T-helper 2 cell treated with Interferon-gamma antibody and Interleukin-4, amounts not matched to agents 5 μg/mL and 100 μg/mL, for 36 hours (primary cell): ENCODE measurements around the gene TANC1.

Experiments
- DNase-seq: peaks from one replicate; pipeline ENCODE4 v3.0.0; 2021; ENCODE audit warnings: low spot score
- H3K27ac Mint-ChIP-seq: one replicate; pipeline ENCODE4 v1.8.0; 2021; ENCODE audit warnings: mild to moderate bottlenecking, mixed read lengths
- H3K27me3 Mint-ChIP-seq: one replicate; pipeline ENCODE4 v1.8.0; 2021; ENCODE audit warnings: low read depth, mixed read lengths
- H3K36me3 Mint-ChIP-seq: one replicate; pipeline ENCODE4 v1.8.0; 2021; ENCODE audit warnings: low read depth, mixed read lengths
- H3K4me1 Mint-ChIP-seq: one replicate; pipeline ENCODE4 v1.8.0; 2021; ENCODE audit warnings: low read depth, mixed read lengths
- H3K4me3 Mint-ChIP-seq: one replicate; pipeline ENCODE4 v1.8.0; 2022; ENCODE audit warnings: mild to moderate bottlenecking, moderate library complexity, mixed read lengths
- H3K9me3 Mint-ChIP-seq: one replicate; pipeline ENCODE4 v1.8.0; 2021; ENCODE audit warnings: mixed read lengths

TANC1 gene

DNA sequence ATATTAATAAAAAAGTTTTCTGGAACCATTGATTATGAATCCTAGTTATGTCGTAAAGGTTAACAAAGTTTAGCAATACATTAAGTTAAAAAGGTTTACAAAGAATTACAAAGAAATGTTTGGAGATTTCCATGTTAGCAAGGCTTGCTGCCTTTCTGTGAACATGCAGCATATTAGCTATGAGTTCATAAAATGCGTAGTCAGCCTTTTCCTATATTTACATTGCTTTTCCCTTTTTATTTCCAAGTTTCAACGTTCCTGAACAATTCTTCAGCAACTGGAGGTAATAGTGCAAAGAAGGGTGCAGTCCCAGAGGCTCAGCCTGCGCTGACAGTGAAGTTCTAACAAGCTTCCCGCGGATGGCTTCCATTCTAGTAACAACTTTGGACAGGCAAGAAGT lies 266.4 kb downstream of the TANC1 start:
- Mint-ChIP-seq H3K4me3 (no peak overlapping the region), H3K9me3 (no peaks in the 10 kb centered on the region), H3K36me3 (peaks cover 2% of the 10 kb centered on the region), H3K27ac (no peak overlapping the region), H3K4me1 (no peaks in the 10 kb centered on the region), H3K27me3 (no peaks in the 10 kb centered on the region)
- DNase-seq = no peak

- Mint-ChIP-seq H3K9me3 (peaks cover 14% of the 10 kb centered on the region), H3K27me3 (no peaks in the 10 kb centered on the region), H3K4me1 (no peaks in the 10 kb centered on the region), H3K27ac (no peak overlapping the region), H3K36me3 (peaks cover 20% of the 10 kb centered on the region), H3K4me3 (no peak overlapping the region)
- no peak for DNase-seq
These were observed 275.1 kb downstream of the TANC1 start for GRCh38 chr2:159243529-159243928.

DNA sequence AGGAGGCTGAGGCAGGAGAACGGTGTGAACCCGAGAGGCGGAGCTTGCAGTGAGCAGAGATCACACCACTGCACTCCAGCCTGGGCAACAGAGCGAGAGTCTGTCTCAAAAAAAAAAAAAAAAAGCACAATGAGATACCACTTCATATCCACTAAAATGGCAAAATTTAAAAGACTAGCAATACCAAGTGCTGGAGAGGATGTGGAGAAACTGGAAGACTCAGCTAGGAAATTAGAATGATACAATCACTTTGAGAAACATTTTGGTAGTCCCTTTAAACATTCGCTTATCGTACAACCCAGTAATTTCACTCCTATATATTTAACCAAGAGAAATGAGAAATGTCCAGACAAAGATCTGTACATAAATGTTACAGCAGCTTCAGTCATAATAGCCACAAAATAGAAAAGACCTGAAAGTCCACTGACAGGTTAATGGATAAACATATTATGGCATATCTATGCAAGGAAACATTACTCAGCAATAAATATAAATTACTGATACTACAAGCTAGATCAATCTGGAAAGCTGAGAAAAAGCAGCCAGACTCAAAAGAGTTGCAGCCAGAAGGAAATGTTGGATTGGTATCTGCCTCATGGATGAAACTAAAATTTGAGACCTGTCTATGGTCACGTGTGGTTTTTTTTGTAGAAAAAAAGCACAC lies 278.0 kb downstream of the TANC1 start:
- Mint-ChIP-seq H3K27me3 (no peaks in the 10 kb centered on the region), H3K36me3 (peaks cover 17% of the 10 kb centered on the region), H3K4me1 (no peaks in the 10 kb centered on the region), H3K9me3 (peaks cover 14% of the 10 kb centered on the region), H3K27ac (no peak overlapping the region), H3K4me3 (no peak overlapping the region)
- no peak for DNase-seq

- H3K4me1 Mint-ChIP-seq = no peaks in the 10 kb centered on the region
- DNase-seq = no peak
- no peak overlapping the region for H3K4me3 Mint-ChIP-seq
- no peaks in the 10 kb centered on the region for H3K27me3 Mint-ChIP-seq
- H3K9me3 Mint-ChIP-seq = peaks cover 14% of the 10 kb centered on the region
- H3K36me3 Mint-ChIP-seq = peaks cover 12% of the 10 kb centered on the region
- H3K27ac Mint-ChIP-seq = no peak overlapping the region
These were observed 281.7 kb downstream of the TANC1 start for GRCh38 chr2:159249990-159250715.

- Mint-ChIP-seq H3K4me3 (no peak overlapping the region), H3K27ac (no peak overlapping the region), H3K9me3 (peaks cover 5% of the 10 kb centered on the region), H3K27me3 (no peaks in the 10 kb centered on the region), H3K4me1 (no peaks in the 10 kb centered on the region), H3K36me3 (peaks cover 7% of the 10 kb centered on the region)
- DNase-seq = no peak
These were observed 283.1 kb downstream of the TANC1 start for GRCh38 chr2:159251296-159252173.

DNA sequence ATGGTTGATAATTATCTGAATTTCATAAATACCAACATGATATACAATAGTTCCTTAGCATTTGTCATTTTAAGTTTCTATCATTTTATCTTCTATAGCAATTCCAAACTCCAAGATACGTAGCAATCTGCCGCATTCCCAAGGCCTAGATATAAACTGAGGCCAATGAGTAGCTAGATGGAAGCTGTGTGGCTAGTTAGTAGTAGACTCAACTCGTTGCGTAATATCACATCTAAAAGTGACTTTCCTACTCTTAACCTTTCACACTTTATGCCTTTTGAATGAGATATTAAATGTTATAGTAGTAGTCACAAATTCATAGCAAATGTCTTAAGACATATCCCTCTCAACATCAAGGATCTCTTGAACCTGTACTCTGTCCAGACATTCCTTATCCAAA lies 284.5 kb downstream of the TANC1 start:
- no peaks in the 10 kb centered on the region for H3K9me3 Mint-ChIP-seq
- H3K27me3 Mint-ChIP-seq = no peaks in the 10 kb centered on the region
- H3K4me1 Mint-ChIP-seq = no peaks in the 10 kb centered on the region
- DNase-seq = no peak
- H3K36me3 Mint-ChIP-seq = peaks cover 7% of the 10 kb centered on the region
- H3K27ac Mint-ChIP-seq = no peak overlapping the region
- H3K4me3 Mint-ChIP-seq = no peak overlapping the region

- Mint-ChIP-seq H3K36me3 (peaks cover 4% of the 10 kb centered on the region), H3K4me1 (no peaks in the 10 kb centered on the region), H3K9me3 (no peaks in the 10 kb centered on the region), H3K27me3 (no peaks in the 10 kb centered on the region), H3K27ac (no peak overlapping the region), H3K4me3 (no peak overlapping the region)
- DNase-seq = no peak
These were observed 287.7 kb downstream of the TANC1 start for GRCh38 chr2:159256159-159256558.

GRCh38 chr2:159262226-159262625 lies 293.8 kb downstream of the TANC1 start:
- Mint-ChIP-seq H3K4me1 (no peaks in the 10 kb centered on the region), H3K36me3 (no peaks in the 10 kb centered on the region), H3K4me3 (no peak overlapping the region), H3K9me3 (no peaks in the 10 kb centered on the region), H3K27ac (no peak overlapping the region), H3K27me3 (no peaks in the 10 kb centered on the region)
- no peak for DNase-seq

DNA sequence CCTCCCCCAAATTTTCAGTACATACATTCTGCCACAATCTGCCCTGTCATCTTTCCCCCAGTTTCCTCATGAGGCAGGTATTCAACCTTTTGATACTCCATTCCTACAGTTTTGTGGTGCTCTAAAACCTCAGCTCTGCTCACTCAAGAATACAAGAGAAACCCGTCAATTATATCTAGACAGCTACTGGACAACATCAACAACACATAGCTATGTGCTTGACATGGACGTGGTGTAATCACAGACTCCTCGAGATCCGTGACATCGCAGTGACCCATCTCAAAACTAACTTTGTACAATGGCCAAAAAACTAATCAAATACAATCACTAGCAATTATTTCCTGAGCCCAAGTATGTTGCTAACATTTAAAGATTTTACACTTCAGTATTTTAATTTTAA lies 294.5 kb downstream of the TANC1 start:
- no peak overlapping the region for H3K27ac Mint-ChIP-seq
- H3K9me3 Mint-ChIP-seq = no peaks in the 10 kb centered on the region
- DNase-seq = no peak
- no peaks in the 10 kb centered on the region for H3K27me3 Mint-ChIP-seq
- no peaks in the 10 kb centered on the region for H3K4me1 Mint-ChIP-seq
- no peaks in the 10 kb centered on the region for H3K36me3 Mint-ChIP-seq
- no peak overlapping the region for H3K4me3 Mint-ChIP-seq

DNA sequence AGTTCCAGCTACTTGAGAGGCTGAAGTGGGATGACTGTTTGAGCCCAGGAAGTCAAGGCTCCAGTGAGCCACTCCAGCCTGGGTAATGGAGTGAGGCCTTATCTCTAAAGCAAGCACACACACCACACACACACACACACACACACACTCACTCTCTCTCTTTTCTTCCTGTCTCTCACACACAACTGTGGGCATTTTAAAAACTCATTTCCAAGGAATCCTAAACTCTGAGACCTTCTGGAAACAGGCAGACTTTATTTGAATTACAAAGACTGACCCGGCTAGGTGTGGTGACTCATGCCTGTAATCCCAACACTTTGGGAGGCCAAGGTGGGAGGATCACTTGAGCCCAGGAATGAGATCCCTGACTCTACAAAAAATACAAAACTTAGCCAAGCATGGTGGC lies 296.7 kb downstream of the TANC1 start:
- Mint-ChIP-seq H3K36me3 (peaks cover under 1% of the 10 kb centered on the region), H3K27ac (no peak overlapping the region), H3K4me3 (no peak overlapping the region), H3K4me1 (no peaks in the 10 kb centered on the region), H3K27me3 (no peaks in the 10 kb centered on the region), H3K9me3 (no peaks in the 10 kb centered on the region)
- no peak for DNase-seq

DNA sequence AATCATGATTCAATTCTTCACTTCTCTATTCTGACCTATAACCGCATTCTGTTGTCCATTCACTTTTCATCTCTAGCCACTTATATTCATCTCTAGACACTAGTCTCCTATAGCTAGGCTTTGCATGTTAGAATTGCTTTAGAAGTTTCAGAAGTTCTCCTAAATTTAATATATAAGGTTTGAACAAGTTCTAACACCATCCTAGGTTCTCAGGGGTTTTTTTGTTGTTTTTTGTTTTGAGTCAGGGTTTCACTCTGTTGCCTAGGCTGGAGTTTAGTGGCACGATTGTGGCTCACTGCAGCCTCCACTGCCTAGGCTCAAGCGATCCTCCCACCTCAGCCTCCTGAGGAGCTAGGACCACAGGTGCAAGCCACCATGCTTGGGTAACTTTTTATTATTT lies 298.1 kb downstream of the TANC1 start:
- Mint-ChIP-seq H3K27ac (no peak overlapping the region), H3K36me3 (peaks cover 5% of the 10 kb centered on the region), H3K9me3 (no peaks in the 10 kb centered on the region), H3K27me3 (no peaks in the 10 kb centered on the region), H3K4me3 (no peak overlapping the region), H3K4me1 (no peaks in the 10 kb centered on the region)
- no peak for DNase-seq

GRCh38 chr2:159267921-159268320 lies 299.5 kb downstream of the TANC1 start:
- no peak for DNase-seq
- H3K27me3 Mint-ChIP-seq = no peaks in the 10 kb centered on the region
- no peaks in the 10 kb centered on the region for H3K4me1 Mint-ChIP-seq
- H3K36me3 Mint-ChIP-seq = peaks cover 5% of the 10 kb centered on the region
- H3K9me3 Mint-ChIP-seq = no peaks in the 10 kb centered on the region
- no peak overlapping the region for H3K27ac Mint-ChIP-seq
- H3K4me3 Mint-ChIP-seq = no peak overlapping the region

DNA sequence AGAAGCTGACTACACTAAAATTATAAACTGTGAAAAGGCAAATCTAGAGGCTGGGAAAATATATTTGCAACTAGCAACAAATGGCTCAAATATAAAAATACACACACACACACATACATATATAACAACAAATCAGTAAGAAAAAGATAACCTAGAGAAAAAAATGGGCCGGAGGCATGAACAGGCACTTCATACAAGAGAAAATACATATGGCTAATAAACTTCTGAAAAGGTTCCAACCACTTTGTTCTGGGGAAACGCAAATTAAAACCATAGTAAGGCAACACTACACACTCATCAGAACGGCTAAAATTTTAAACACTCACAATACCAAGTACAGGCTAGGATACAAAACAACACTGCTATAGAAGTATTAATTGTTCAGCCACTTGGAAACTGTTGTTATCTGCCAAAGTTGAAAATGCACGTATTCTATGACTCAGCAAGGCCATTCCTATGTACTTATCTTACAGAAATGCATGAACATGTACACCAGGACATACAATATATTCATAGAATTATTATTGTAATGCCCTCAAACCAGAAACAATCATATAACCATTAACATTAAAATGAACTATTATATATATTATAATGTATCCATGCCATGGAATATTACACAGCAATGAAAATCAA lies 302.4 kb downstream of the TANC1 start:
- H3K9me3 Mint-ChIP-seq = no peaks in the 10 kb centered on the region
- H3K27me3 Mint-ChIP-seq = no peaks in the 10 kb centered on the region
- H3K27ac Mint-ChIP-seq = no peak overlapping the region
- H3K4me3 Mint-ChIP-seq = no peak overlapping the region
- peaks cover 5% of the 10 kb centered on the region for H3K4me1 Mint-ChIP-seq
- DNase-seq = no peak
- peaks cover 8% of the 10 kb centered on the region for H3K36me3 Mint-ChIP-seq

DNA sequence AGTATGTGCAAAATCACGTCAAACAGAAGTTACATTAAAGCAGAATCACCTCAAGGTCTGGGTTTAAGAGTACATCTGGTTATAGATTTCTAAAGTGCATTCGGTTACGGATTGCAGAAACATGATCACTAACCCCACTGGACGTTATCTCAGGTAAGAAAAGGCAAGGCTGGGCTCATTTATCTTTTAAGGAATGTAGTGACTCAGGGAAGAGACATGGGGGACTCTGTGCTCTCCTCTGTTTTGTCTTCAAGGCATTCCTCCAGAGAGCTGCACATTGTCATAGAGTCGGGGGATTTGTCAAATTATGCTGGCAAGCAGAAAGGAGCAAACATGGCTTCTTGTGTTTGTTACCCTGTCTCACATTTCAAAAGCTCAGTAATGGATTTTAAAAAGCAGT lies 303.7 kb downstream of the TANC1 start:
- no peak overlapping the region for H3K27ac Mint-ChIP-seq
- no peak for DNase-seq
- H3K9me3 Mint-ChIP-seq = no peaks in the 10 kb centered on the region
- H3K27me3 Mint-ChIP-seq = no peaks in the 10 kb centered on the region
- H3K4me1 Mint-ChIP-seq = peaks cover 5% of the 10 kb centered on the region
- H3K36me3 Mint-ChIP-seq = peaks cover 8% of the 10 kb centered on the region
- H3K4me3 Mint-ChIP-seq = no peak overlapping the region
